Measurements from ENCODE around the gene AOC1. TPM values are rescaled to one million over a fixed set of nuclear protein-coding genes. Genes with fewer than 3 reads are reported as not detected.

The AOC1 gene
- total and polyA plus RNA-seq, 4 donors: 0.20 to 0.78 (median 0.27) TPM; not detected in 1

- Histone ChIP-seq H3K27ac (ENCODE audit: low read depth, low read length) (no peak overlapping the region), H3K4me3 (ENCODE audit: low read depth, low read length) (no peak overlapping the region), H3K4me1 (ENCODE audit: control insufficient read depth, insufficient read depth, low read length) (peaks cover 9% of the 10 kb centered on the region), H3K36me3 (ENCODE audit: control insufficient read depth, insufficient read depth, low read length) (no peaks in the 10 kb centered on the region), H3K27me3 (ENCODE audit: control insufficient read depth, insufficient read depth, low read length) (no peaks in the 10 kb centered on the region), H3K9me3 (ENCODE audit: control insufficient read depth, insufficient read depth, low read length) (peaks cover 4% of the 10 kb centered on the region)
- no peak for DNase-seq (ENCODE audit: low read depth in 4 of 6, low spot score in 6 of 6)
- WGBS (ENCODE audit: insufficient coverage): 100% methylated on average over 2 of the region's 2 CpGs
Observed at GRCh38 chr7:150818971-150819370, 33.3 kb upstream of the AOC1 start.

GRCh38 chr7:150820148-150820547 lies 32.2 kb upstream of the AOC1 start:
- WGBS (ENCODE audit: insufficient coverage): 68% methylated on average over 4 of the region's 5 CpGs
- H3K27ac ChIP-seq (ENCODE audit: low read depth, low read length): no peak overlapping the region
- DNase-seq (ENCODE audit: low read depth in 4 of 6, low spot score in 6 of 6): no peak
- H3K36me3 ChIP-seq (ENCODE audit: control insufficient read depth, insufficient read depth, low read length): peaks cover 4% of the 10 kb centered on the region
- H3K9me3 ChIP-seq (ENCODE audit: control insufficient read depth, insufficient read depth, low read length): peaks cover 4% of the 10 kb centered on the region
- H3K4me1 ChIP-seq (ENCODE audit: control insufficient read depth, insufficient read depth, low read length): peaks cover 9% of the 10 kb centered on the region
- no peaks in the 10 kb centered on the region for H3K27me3 ChIP-seq (ENCODE audit: control insufficient read depth, insufficient read depth, low read length)
- no peak overlapping the region for H3K4me3 ChIP-seq (ENCODE audit: low read depth, low read length)

GRCh38 chr7:150820578-150821198 lies 31.6 kb upstream of the AOC1 start:
- H3K4me1 ChIP-seq (ENCODE audit: control insufficient read depth, insufficient read depth, low read length): peaks cover 9% of the 10 kb centered on the region
- H3K36me3 ChIP-seq (ENCODE audit: control insufficient read depth, insufficient read depth, low read length): peaks cover 4% of the 10 kb centered on the region
- WGBS (ENCODE audit: insufficient coverage): 91% methylated on average over 4 of the region's 7 CpGs
- no peak overlapping the region for H3K27ac ChIP-seq (ENCODE audit: low read depth, low read length)
- no peak overlapping the region for H3K4me3 ChIP-seq (ENCODE audit: low read depth, low read length)
- H3K9me3 ChIP-seq (ENCODE audit: control insufficient read depth, insufficient read depth, low read length): peaks cover 4% of the 10 kb centered on the region
- no peaks in the 10 kb centered on the region for H3K27me3 ChIP-seq (ENCODE audit: control insufficient read depth, insufficient read depth, low read length)
- no peak for DNase-seq (ENCODE audit: low read depth in 4 of 6, low spot score in 6 of 6)

- H3K27me3 ChIP-seq (ENCODE audit: control insufficient read depth, insufficient read depth, low read length): no peaks in the 10 kb centered on the region
- peaks cover 9% of the 10 kb centered on the region for H3K4me1 ChIP-seq (ENCODE audit: control insufficient read depth, insufficient read depth, low read length)
- H3K27ac ChIP-seq (ENCODE audit: low read depth, low read length): no peak overlapping the region
- H3K4me3 ChIP-seq (ENCODE audit: low read depth, low read length): no peak overlapping the region
- DNase-seq (ENCODE audit: low read depth in 4 of 6, low spot score in 6 of 6): no peak
- H3K9me3 ChIP-seq (ENCODE audit: control insufficient read depth, insufficient read depth, low read length): no peaks in the 10 kb centered on the region
- WGBS (ENCODE audit: insufficient coverage): 90% methylated on average over 4 of the region's 8 CpGs
- H3K36me3 ChIP-seq (ENCODE audit: control insufficient read depth, insufficient read depth, low read length): peaks cover 4% of the 10 kb centered on the region
Observed at GRCh38 chr7:150823043-150823442, 29.3 kb upstream of the AOC1 start.

GRCh38 chr7:150823484-150824126 lies 28.7 kb upstream of the AOC1 start:
- peaks cover 4% of the 10 kb centered on the region for H3K36me3 ChIP-seq (ENCODE audit: control insufficient read depth, insufficient read depth, low read length)

GRCh38 chr7:150824379-150825177 lies 27.7 kb upstream of the AOC1 start:
- no peak overlapping the region for H3K27ac ChIP-seq (ENCODE audit: low read depth, low read length)

More at GRCh38 chr7:150823484-150824126, 28.7 kb upstream of the AOC1 start:
- 82% methylated on average over 5 of the region's 10 CpGs for WGBS (ENCODE audit: insufficient coverage)
- Histone ChIP-seq H3K27ac (ENCODE audit: low read depth, low read length) (no peak overlapping the region), H3K9me3 (ENCODE audit: control insufficient read depth, insufficient read depth, low read length) (no peaks in the 10 kb centered on the region), H3K27me3 (ENCODE audit: control insufficient read depth, insufficient read depth, low read length) (no peaks in the 10 kb centered on the region), H3K4me1 (ENCODE audit: control insufficient read depth, insufficient read depth, low read length) (peaks cover 9% of the 10 kb centered on the region), H3K4me3 (ENCODE audit: low read depth, low read length) (no peak overlapping the region)
- DNase-seq (ENCODE audit: low read depth in 4 of 6, low spot score in 6 of 6): no peak

GRCh38 chr7:150826061-150826849 lies 26.1 kb upstream of the AOC1 start:
- H3K4me3 ChIP-seq (ENCODE audit: low read depth, low read length): no peak overlapping the region
- WGBS (ENCODE audit: insufficient coverage): 87% methylated on average over 5 of the region's 6 CpGs
- H3K27me3 ChIP-seq (ENCODE audit: control insufficient read depth, insufficient read depth, low read length): no peaks in the 10 kb centered on the region
- DNase-seq (ENCODE audit: low read depth in 4 of 6, low spot score in 6 of 6): no peak
- H3K9me3 ChIP-seq (ENCODE audit: control insufficient read depth, insufficient read depth, low read length): no peaks in the 10 kb centered on the region
- no peak overlapping the region for H3K27ac ChIP-seq (ENCODE audit: low read depth, low read length)
- peaks cover 4% of the 10 kb centered on the region for H3K36me3 ChIP-seq (ENCODE audit: control insufficient read depth, insufficient read depth, low read length)
- peaks cover 6% of the 10 kb centered on the region for H3K4me1 ChIP-seq (ENCODE audit: control insufficient read depth, insufficient read depth, low read length)

More at GRCh38 chr7:150824379-150825177, 27.7 kb upstream of the AOC1 start:
- no peak for DNase-seq (ENCODE audit: low read depth in 4 of 6, low spot score in 6 of 6)
- no peak overlapping the region for H3K4me3 ChIP-seq (ENCODE audit: low read depth, low read length)
- no peaks in the 10 kb centered on the region for H3K9me3 ChIP-seq (ENCODE audit: control insufficient read depth, insufficient read depth, low read length)
- peaks cover 9% of the 10 kb centered on the region for H3K4me1 ChIP-seq (ENCODE audit: control insufficient read depth, insufficient read depth, low read length)
- H3K27me3 ChIP-seq (ENCODE audit: control insufficient read depth, insufficient read depth, low read length): no peaks in the 10 kb centered on the region
- 91% methylated on average over 15 of the region's 20 CpGs for WGBS (ENCODE audit: insufficient coverage)
- peaks cover 4% of the 10 kb centered on the region for H3K36me3 ChIP-seq (ENCODE audit: control insufficient read depth, insufficient read depth, low read length)

GRCh38 chr7:150828384-150828783 lies 23.9 kb upstream of the AOC1 start:
- no peaks in the 10 kb centered on the region for H3K27me3 ChIP-seq (ENCODE audit: control insufficient read depth, insufficient read depth, low read length)
- H3K4me3 ChIP-seq (ENCODE audit: low read depth, low read length): no peak overlapping the region
- H3K4me1 ChIP-seq (ENCODE audit: control insufficient read depth, insufficient read depth, low read length): peaks cover 9% of the 10 kb centered on the region
- WGBS (ENCODE audit: insufficient coverage): 80% methylated on average over 1 of the region's 2 CpGs
- peaks cover 4% of the 10 kb centered on the region for H3K36me3 ChIP-seq (ENCODE audit: control insufficient read depth, insufficient read depth, low read length)
- H3K9me3 ChIP-seq (ENCODE audit: control insufficient read depth, insufficient read depth, low read length): no peaks in the 10 kb centered on the region
- no peak overlapping the region for H3K27ac ChIP-seq (ENCODE audit: low read depth, low read length)
- no peak for DNase-seq (ENCODE audit: low read depth in 4 of 6, low spot score in 6 of 6)

- no peak overlapping the region for H3K27ac ChIP-seq (ENCODE audit: low read depth, low read length)
- peaks cover 4% of the 10 kb centered on the region for H3K36me3 ChIP-seq (ENCODE audit: control insufficient read depth, insufficient read depth, low read length)
- H3K27me3 ChIP-seq (ENCODE audit: control insufficient read depth, insufficient read depth, low read length): no peaks in the 10 kb centered on the region
- H3K9me3 ChIP-seq (ENCODE audit: control insufficient read depth, insufficient read depth, low read length): no peaks in the 10 kb centered on the region
- peaks cover 9% of the 10 kb centered on the region for H3K4me1 ChIP-seq (ENCODE audit: control insufficient read depth, insufficient read depth, low read length)
- no peak for DNase-seq (ENCODE audit: low read depth in 4 of 6, low spot score in 6 of 6)
- H3K4me3 ChIP-seq (ENCODE audit: low read depth, low read length): no peak overlapping the region
- WGBS (ENCODE audit: insufficient coverage): 100% methylated on average over 1 of the region's 1 CpG
Observed at GRCh38 chr7:150829426-150829825, 22.9 kb upstream of the AOC1 start.

Data from spinal cord (tissue), 10 donors.